WI38 (cell line): ENCODE results near the gene WWOX.

Source experiments
- H3K4me3 ChIP-seq: 2 replicates; pipeline ENCODE4 v1.5.1; 2011; ENCODE audit warnings: low read depth, mild to moderate bottlenecking, control low read depth, low read length
- CTCF ChIP-seq: IDR thresholded peaks from 2 replicates; pipeline ENCODE4 v1.5.1; 2012; ENCODE audit warnings: low read depth, mild to moderate bottlenecking, control low read depth, low read length

The WWOX gene

GRCh38 chr16:78259873-78260272 lies 160.4 kb downstream of the WWOX start:
- no peak overlapping the region for H3K4me3 ChIP-seq
- TF ChIP-seq CTCF, result no peak

- TF ChIP-seq CTCF, result no peak
- no peak overlapping the region for H3K4me3 ChIP-seq
These were observed 165.2 kb downstream of the WWOX start for GRCh38 chr16:78264642-78265041.

DNA sequence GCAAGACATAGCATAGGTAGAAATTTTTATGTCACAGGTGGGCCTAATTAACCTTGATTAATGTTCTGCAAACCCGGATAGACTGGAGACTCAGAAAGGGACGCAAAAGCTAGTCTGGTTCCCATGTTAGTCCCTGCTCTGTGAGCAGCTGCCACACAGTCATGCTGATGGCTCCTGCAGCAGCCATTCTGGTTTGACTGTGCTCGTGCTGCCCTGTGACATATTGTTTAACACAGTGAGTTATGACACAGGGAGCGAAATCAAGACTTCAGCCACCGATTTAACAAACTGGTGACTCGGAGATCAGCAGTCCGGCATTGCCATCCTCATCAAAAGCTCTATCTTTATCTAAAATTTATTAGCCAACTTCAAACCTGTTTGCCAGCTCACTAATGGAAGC lies 169.8 kb downstream of the WWOX start:
- no peak overlapping the region for H3K4me3 ChIP-seq
- TF ChIP-seq CTCF, result no peak

DNA sequence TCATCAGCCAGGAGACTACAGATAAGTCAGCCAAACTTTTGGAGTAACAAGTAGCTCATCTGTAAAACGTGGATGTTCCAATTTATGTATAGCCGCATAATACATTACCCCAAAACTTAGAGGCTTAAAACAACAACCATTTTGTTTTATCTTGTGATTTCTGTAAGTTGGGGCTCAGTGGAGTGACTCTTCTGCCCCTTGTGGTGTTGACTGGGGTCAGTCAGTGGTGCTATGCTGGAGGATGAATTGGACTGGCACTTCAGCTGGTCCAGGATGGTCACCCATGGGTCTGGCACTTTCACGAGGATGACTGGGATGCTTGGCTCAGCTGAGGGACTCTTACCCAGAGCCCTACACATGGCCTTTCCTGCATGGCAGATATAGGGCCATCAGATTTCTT lies 172.5 kb downstream of the WWOX start:
- H3K4me3 ChIP-seq, result no peak overlapping the region
- no peak for TF ChIP-seq CTCF

DNA sequence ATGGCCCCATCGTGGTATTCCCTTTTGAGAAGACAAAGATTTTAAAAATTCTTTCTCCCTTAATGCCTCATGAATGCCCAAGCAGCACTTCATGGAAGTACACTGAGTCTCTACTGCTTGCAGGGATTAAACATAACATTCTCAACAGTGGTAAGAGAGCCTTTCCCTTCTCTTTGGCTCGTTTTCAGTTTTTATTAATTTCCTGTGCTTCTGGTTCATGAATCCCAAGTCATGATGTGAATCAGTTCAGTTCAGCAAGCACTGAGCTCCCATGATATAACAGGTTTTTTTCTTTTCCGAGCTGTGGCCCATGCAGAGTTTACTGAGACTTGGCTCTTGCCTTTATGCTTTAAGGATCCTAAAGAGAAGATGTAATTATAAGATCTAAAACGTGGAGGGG lies 175.3 kb downstream of the WWOX start:
- H3K4me3 ChIP-seq, result no peak overlapping the region
- no peak for TF ChIP-seq CTCF

GRCh38 chr16:78275420-78275819 lies 176.0 kb downstream of the WWOX start:
- no peak for TF ChIP-seq CTCF

GRCh38 chr16:78277321-78278055 lies 178.0 kb downstream of the WWOX start:
- TF ChIP-seq CTCF, result no peak
- no peak overlapping the region for H3K4me3 ChIP-seq

More at GRCh38 chr16:78275420-78275819, 176.0 kb downstream of the WWOX start:
- H3K4me3 ChIP-seq, result no peak overlapping the region
